GM20000 (cell line): ENCODE data around the gene KBTBD13.

Experiments
- DNase-seq: peaks from one replicate; pipeline ENCODE4 v3.0.0; 2012; ENCODE audit warnings: low spot score
- CTCF ChIP-seq: IDR thresholded peaks from 2 replicates; pipeline ENCODE4 v1.5.1; 2012; ENCODE audit warnings: mild to moderate bottlenecking, control low read depth; ENCODE audit errors: extremely low read depth, missing control alignments

The KBTBD13 gene

GRCh38 chr15:65041787-65042186, 34.8 kb upstream of the KBTBD13 start:
- no peak for TF ChIP-seq CTCF
- DNase-seq, result no peak

- DNase-seq, result no peak
- no peak for TF ChIP-seq CTCF
Measured at GRCh38 chr15:65042776-65043327, 33.7 kb upstream of the KBTBD13 start.

- peak; percentile 37 for DNase-seq
Measured at GRCh38 chr15:65044218-65044617, 32.3 kb upstream of the KBTBD13 start.

GRCh38 chr15:65044724-65045481, 31.6 kb upstream of the KBTBD13 start, which contains the start of gene SLC51B:
SLC51B (plus strand) TSS chr15:65045387; CDS start chr15:65050005, 4,618 bp downstream.
- TF ChIP-seq CTCF, result no peak
- DNase-seq, result no peak

- DNase-seq, result no peak
- TF ChIP-seq CTCF, result no peak
Measured at GRCh38 chr15:65048241-65048640, 28.3 kb upstream of the KBTBD13 start.

GRCh38 chr15:65049418-65049840, 27.1 kb upstream of the KBTBD13 start:
- DNase-seq, result peak; percentile 95
- no peak for TF ChIP-seq CTCF

- no peak for TF ChIP-seq CTCF
- no peak for DNase-seq
Measured at GRCh38 chr15:65050270-65050669, 26.3 kb upstream of the KBTBD13 start.

GRCh38 chr15:65051266-65051665, 25.3 kb upstream of the KBTBD13 start:
- DNase-seq, result no peak
- TF ChIP-seq CTCF, result no peak
